ENCODE data around the gene BABAM2. TPM values are rescaled to one million over a fixed set of nuclear protein-coding genes. Genes with fewer than 3 reads are reported as not detected.

Gene BABAM2
- total and polyA plus RNA-seq, 2 of the 4 experiments (the other 2 are of a cell fraction) = 20.9 to 23.1 TPM

- TF ChIP-seq RCOR1 (IDR thresholded peaks at IDR 0.05; ENCODE audit: insufficient replicate concordance, low read length) (no peak), ELK1 (IDR thresholded peaks at IDR 0.05; ENCODE audit: borderline replicate concordance, low read depth, low read length) (no peak), NFE2L2 (IDR thresholded peaks at IDR 0.05; ENCODE audit: low read depth, low read length) (no peak), FOS (IDR thresholded peaks at IDR 0.05; ENCODE audit: low read depth, low read length) (no peak), SMC3 (IDR thresholded peaks at IDR 0.05; ENCODE audit: low read depth, low read length) (no peak), CEBPB (IDR thresholded peaks at IDR 0.05; ENCODE audit: low read depth, low read length) (no peak), RFX5 (IDR thresholded peaks at IDR 0.05; ENCODE audit: low read depth, low read length) (no peak), CTCF (conservative IDR thresholded peaks at IDR 0.05; ENCODE audit: low read depth, low read length) (no peak), MAFK (IDR thresholded peaks at IDR 0.05; ENCODE audit: low read depth, low read length) (no peak), MXI1 (IDR thresholded peaks at IDR 0.05; ENCODE audit: borderline replicate concordance, low read depth, low read length) (no peak), BHLHE40 (IDR thresholded peaks at IDR 0.05; ENCODE audit: low read depth, low read length) (no peak), RAD21 (IDR thresholded peaks at IDR 0.05; ENCODE audit: low read length) (no peak)
Measured at GRCh38 chr2:28294451-28294850, 403.9 kb downstream of the BABAM2 start.

More at GRCh38 chr2:28294451-28294850, 403.9 kb downstream of the BABAM2 start:
- no TSS peak for BruUV-seq (replicated peaks)
- Histone ChIP-seq H3K9ac (ENCODE audit: low read depth, low read length) (no peak overlapping the region), H2AK5ac (ENCODE audit: low read depth, low read length) (no peak overlapping the region), H4K5ac (ENCODE audit: low read depth, low read length) (no peak overlapping the region), H3K9me3 (ENCODE audit: control insufficient read depth, insufficient read depth, low read length) (no peaks in the 10 kb centered on the region), H3K4me3 (ENCODE audit: insufficient read depth, low read depth, low read length) (no peak overlapping the region), H2AFZ (replicated peaks; ENCODE audit: low read length, poor library complexity) (no peak overlapping the region), H4K20me1 (ENCODE audit: insufficient read depth, low read length) (no peaks in the 10 kb centered on the region), H3K36me3 (ENCODE audit: control insufficient read depth, insufficient read depth, low read length) (no peaks in the 10 kb centered on the region), H2BK20ac (ENCODE audit: low read depth, low read length) (no peak overlapping the region), H2AK9ac (replicated peaks; ENCODE audit: low read depth, low read length, poor library complexity) (no peak overlapping the region), H3K14ac (replicated peaks; ENCODE audit: low read depth, low read length) (no peak overlapping the region), H3K56ac (ENCODE audit: extremely low read depth, insufficient read depth, low read length) (no peak overlapping the region), H4K91ac (ENCODE audit: insufficient read depth, low read depth, low read length) (no peak overlapping the region), H4K8ac (ENCODE audit: low read depth in 2 of 2, low read length in 2 of 2) (no peak overlapping the region), H3K4me1 (ENCODE audit: control insufficient read depth, insufficient read depth, low read length) (peaks cover 12% of the 10 kb centered on the region), H2BK5ac (ENCODE audit: low read depth, low read length, poor library complexity, severe bottlenecking) (no peak overlapping the region), H3K4ac (ENCODE audit: low read depth, low read length) (0 out of 2 replicates have a peak overlapping the region, but pooled peaks have one; percentile 48), H3K27ac (ENCODE audit: insufficient read depth, low read length) (no peak overlapping the region), H3K18ac (ENCODE audit: low read depth, low read length) (no peak overlapping the region), H2BK15ac (ENCODE audit: low read depth, low read length) (no peak overlapping the region), H2BK120ac (ENCODE audit: low read depth, low read length) (0 out of 2 replicates have a peak overlapping the region, but pooled peaks have one; percentile 44), H3K9me1 (ENCODE audit: insufficient read depth, low read length) (peaks cover 5% of the 10 kb centered on the region), H3K79me1 (ENCODE audit: low read depth in 1 of 2, low read length in 2 of 2) (peaks cover 0 to 6% of the 10 kb centered on the region in 2 experiments; a peak in 1 of 4 replicates), H3K4me2 (ENCODE audit: low read depth, low read length) (no peak overlapping the region), H3K23ac (ENCODE audit: low read depth, low read length) (no peak overlapping the region; the same call in 1 of the 2 replicates), H3K27me3 (ENCODE audit: control insufficient read depth, insufficient read depth, low read length) (no peaks in the 10 kb centered on the region)
- WGBS, 2 experiments (ENCODE audit: extremely low coverage in 2 of 2, insufficient read length in 1 of 2) = no CpG with 5 or more reads among the region's 1 CpG
- intact Hi-C loops (cut with micrococcal nuclease) (no loop called here), dilution Hi-C loops (cut with HindIII; ENCODE audit: low sequenced_read_pairs, unreplicated experiment) (no loop called here), in situ Hi-C loops (cut with MboI; ENCODE audit: low sequenced_read_pairs) (no loop called here)
- ATAC-seq (ENCODE audit: low read depth) = no peak
- CTCF ChIA-PET = interaction anchor here (0.7 kb wide), 1 partner anchor 17 kb away, joined by 4 read pairs; no protein-coding TSS in a partner anchor
- DNase-seq = no peak
- POLR2A ChIA-PET (ENCODE audit: unreplicated experiment) = no interaction called here
